Pancreas (tissue), 10 donors: Measurements from ENCODE around the gene ARHGAP26. TPM values are rescaled to one million over a fixed set of nuclear protein-coding genes. Genes with fewer than 3 reads are reported as not detected.

Experiments
- ATAC-seq, 4 donors: fragments of 200-7000 bp; cut with Tn5 transposase; one replicate each; pipeline versions ENCODE4 v1.8.0 to v1.9.1; 2020; ENCODE audit warnings: mild to moderate bottlenecking in 4 of 4, moderate library complexity in 4 of 4
- DNase-seq, 6 donors: peaks; one replicate each; pipeline ENCODE4 v3.0.0-alpha.2; 2020
- FAIRE-seq: peaks from 2 replicates; lab custom pipeline; 2012; peaks lifted over from hg19 to GRCh38; lab: Jason Lieb, UNC
- H3K27ac ChIP-seq, 4 donors: fragments of 200-600 bp; sonication (generic); 1 replicate in 3 of 4; 2 replicates in 1 of 4; pipeline versions ENCODE4 v1.5.0 to v1.8.0; 2020
- H3K27me3 ChIP-seq, 4 donors: fragments of 200-600 bp; one replicate each; pipeline ENCODE4 v1.8.0; 2021
- H3K36me3 ChIP-seq, 3 donors: fragments of 200-600 bp; sonication (generic) in 1 of 3; one replicate each; pipeline versions ENCODE4 v1.5.0 to v1.8.0; 2020 to 2021
- H3K4me1 ChIP-seq, 3 donors: fragments of 200-600 bp; one replicate each; pipeline ENCODE4 v1.8.0; 2021
- H3K4me3 ChIP-seq, 4 donors: fragments of 200-600 bp; sonication (generic) in 2 of 4; one replicate each; pipeline versions ENCODE4 v1.5.0 to v1.8.0; 2020 to 2021
- H3K9me3 ChIP-seq, 4 donors: fragments of 200-600 bp; one replicate each; pipeline ENCODE4 v1.8.0; 2021
- WGBS, 2 donors: extraction: QIAGEN DNeasy Blood & Tissue Kit; methylation state at CpG; one replicate each; pipeline ENCODE4 v1.1.7; 2013; 5-methylcytosine and 5-hydroxymethylcytosine counted together
- intact Hi-C, 3 donors: fragments of 100-400 bp; cut with DNase I; formaldehyde crosslinking; loops; one replicate each; pipeline versions ENCODE4 v1.11.1 to v1.14.2; 2022
- polyA plus RNA-seq, 2 donors: library from polyadenylated mRNA; stranded (reverse); fragments of 200-250 nt; gene quantifications; one replicate each; pipeline ENCODE4 v1.2.3, GENCODE V29; 2013
- total RNA-seq, 6 donors: library from RNA; stranded (reverse); fragmentation: NEBNext Ultra II Directional in 4 of 6; extraction: Animal tissue kit (Norgen Biotek cat#: 25700) in 4 of 6; gene quantifications; one replicate each; pipeline versions ENCODE4 v1.2.1 to v1.2.4, GENCODE V29; 2021 to 2023
- TF ChIP-seq, protein P1 (sequence below), 4 donors: fragments of 200-600 bp; sonication (generic) in 3 of 4; IDR thresholded peaks; one replicate each; pipeline versions ENCODE4 v1.5.0 to v1.8.0; 2021; ENCODE audit warnings: antibody characterized with exemption in 4 of 4
- donor health status: healthy with polysubstance abuse.
- donor health status: DM: no; HTN: no; CAD: no; lungs with moderate emphysema.
- donor health status: DM: no; HTN: no; CAD: no.
- donor health status: control.
- donor health status: control.
- donor health status: Bipolar disorder and iron deficiency.
- donor health status: DM: yes; HTN: yes; CAD: no.
- donor health status: DM: no; HTN: no; CAD: no.
- donor health status: DM: no; HTN: no; CAD: no.
- donor health status: DM: yes; HTN: yes; CAD: no.

The ARHGAP26 gene
- total and polyA plus RNA-seq, 8 donors: 3.0 to 28.1 (median 10.3) TPM

DNA sequence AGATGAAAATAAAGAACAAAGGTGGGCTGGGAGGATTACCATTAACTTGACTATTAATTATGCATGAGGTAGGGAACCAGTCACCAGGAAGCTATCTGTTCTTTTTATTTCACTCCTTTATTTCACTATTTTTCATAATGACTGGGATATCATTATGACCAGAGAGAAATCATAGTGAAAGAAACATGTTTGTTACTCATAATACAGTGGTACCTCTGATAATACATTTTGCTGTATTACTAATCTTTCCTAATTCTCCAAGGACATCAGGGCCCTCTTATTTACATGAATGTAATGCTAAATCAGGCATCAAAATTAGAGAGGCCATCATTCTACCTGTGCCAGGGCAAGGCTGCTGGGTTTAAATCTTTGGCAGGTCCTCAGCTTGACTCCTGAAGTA lies 379.6 kb downstream of the ARHGAP26 start:
- H3K36me3 ChIP-seq: no peaks in the 10 kb centered on the region
- no peak overlapping the region for H3K4me3 ChIP-seq
- ATAC-seq (no peak), FAIRE-seq (no peak), DNase-seq (no peak)
- peaks cover 0 to 6% (median 0%) of the 10 kb centered on the region in 3 donors for H3K4me1 ChIP-seq
- H3K27me3 ChIP-seq: no peaks in the 10 kb centered on the region
- H3K9me3 ChIP-seq: no peaks in the 10 kb centered on the region
- intact Hi-C loops: no loop called here
- TF ChIP-seq, protein P1, sequence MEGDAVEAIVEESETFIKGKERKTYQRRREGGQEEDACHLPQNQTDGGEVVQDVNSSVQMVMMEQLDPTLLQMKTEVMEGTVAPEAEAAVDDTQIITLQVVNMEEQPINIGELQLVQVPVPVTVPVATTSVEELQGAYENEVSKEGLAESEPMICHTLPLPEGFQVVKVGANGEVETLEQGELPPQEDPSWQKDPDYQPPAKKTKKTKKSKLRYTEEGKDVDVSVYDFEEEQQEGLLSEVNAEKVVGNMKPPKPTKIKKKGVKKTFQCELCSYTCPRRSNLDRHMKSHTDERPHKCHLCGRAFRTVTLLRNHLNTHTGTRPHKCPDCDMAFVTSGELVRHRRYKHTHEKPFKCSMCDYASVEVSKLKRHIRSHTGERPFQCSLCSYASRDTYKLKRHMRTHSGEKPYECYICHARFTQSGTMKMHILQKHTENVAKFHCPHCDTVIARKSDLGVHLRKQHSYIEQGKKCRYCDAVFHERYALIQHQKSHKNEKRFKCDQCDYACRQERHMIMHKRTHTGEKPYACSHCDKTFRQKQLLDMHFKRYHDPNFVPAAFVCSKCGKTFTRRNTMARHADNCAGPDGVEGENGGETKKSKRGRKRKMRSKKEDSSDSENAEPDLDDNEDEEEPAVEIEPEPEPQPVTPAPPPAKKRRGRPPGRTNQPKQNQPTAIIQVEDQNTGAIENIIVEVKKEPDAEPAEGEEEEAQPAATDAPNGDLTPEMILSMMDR (IDR thresholded peaks at IDR 0.05): no peak
- H3K27ac ChIP-seq: no peak overlapping the region

DNA sequence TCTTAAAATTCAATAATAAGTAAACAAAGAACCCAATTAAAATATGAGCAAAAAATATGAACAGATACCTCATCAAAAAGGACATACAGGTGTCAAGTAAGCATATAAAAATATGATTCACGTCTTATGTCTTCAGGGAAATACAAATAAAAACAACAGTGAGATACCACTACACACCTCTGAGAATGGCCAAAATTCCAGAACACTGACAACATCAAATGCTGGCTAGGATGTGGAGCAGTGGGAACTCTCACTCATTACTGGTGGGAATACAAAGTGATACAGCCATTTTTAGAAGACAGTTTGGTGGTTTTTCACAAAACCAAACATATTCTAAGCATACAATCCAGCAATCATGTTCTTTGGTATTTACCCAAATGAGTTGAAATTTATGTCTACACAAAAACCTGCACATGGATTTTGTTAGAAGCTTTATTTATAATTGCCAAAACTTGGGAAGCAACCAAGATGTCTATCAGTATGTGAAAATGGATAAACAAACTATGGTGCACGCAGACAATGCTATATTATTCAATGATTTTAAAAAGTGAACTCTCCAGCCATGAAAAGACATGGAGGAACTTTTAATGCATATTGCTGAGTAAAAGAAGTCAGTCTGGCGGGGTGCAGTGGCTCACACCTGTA lies 381.0 kb downstream of the ARHGAP26 start:
- H3K4me1 ChIP-seq: peaks cover 0 to 6% (median 0%) of the 10 kb centered on the region in 3 donors
- no peaks in the 10 kb centered on the region for H3K9me3 ChIP-seq
- no peaks in the 10 kb centered on the region for H3K27me3 ChIP-seq
- DNase-seq: no peak
- H3K36me3 ChIP-seq: no peaks in the 10 kb centered on the region
- 95 to 96% methylated on average over 3 of the region's 3 CpGs for WGBS, 2 donors
- H3K27ac ChIP-seq: no peak overlapping the region
- no peak for FAIRE-seq
- TF ChIP-seq, protein P1 (IDR thresholded peaks at IDR 0.05): no peak
- intact Hi-C loops: no loop called here
- ATAC-seq: no peak
- no peak overlapping the region for H3K4me3 ChIP-seq

DNA sequence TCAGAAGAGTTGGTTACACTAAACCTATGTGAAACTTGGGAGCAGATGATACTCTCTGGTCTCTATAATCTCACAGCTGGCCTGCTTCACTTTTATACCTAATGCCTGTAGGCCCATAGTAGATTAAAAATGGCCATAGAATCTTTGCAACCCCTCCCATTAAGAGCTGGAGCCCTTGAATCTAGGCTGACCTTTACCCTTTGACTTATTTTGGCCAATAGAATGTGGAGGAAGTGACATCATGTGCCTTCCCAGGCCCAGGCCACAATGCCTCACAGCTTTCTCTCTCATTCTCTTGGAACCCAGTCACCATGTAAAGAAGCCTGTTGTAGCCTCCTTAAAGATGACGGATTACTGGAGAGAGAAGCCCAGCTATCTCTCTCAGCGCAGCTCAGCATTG lies 382.3 kb downstream of the ARHGAP26 start:
- H3K36me3 ChIP-seq: no peaks in the 10 kb centered on the region
- peaks cover 0 to 6% (median 0%) of the 10 kb centered on the region in 3 donors for H3K4me1 ChIP-seq
- H3K9me3 ChIP-seq: no peaks in the 10 kb centered on the region
- TF ChIP-seq, protein P1 (IDR thresholded peaks at IDR 0.05): no peak
- intact Hi-C loops: no loop called here
- no peak overlapping the region for H3K4me3 ChIP-seq
- no peak for FAIRE-seq
- no peak overlapping the region for H3K27ac ChIP-seq
- WGBS, 2 donors: 97% methylated on average over 2 of the region's 2 CpGs
- ATAC-seq: no peak
- no peak for DNase-seq
- no peaks in the 10 kb centered on the region for H3K27me3 ChIP-seq

DNA sequence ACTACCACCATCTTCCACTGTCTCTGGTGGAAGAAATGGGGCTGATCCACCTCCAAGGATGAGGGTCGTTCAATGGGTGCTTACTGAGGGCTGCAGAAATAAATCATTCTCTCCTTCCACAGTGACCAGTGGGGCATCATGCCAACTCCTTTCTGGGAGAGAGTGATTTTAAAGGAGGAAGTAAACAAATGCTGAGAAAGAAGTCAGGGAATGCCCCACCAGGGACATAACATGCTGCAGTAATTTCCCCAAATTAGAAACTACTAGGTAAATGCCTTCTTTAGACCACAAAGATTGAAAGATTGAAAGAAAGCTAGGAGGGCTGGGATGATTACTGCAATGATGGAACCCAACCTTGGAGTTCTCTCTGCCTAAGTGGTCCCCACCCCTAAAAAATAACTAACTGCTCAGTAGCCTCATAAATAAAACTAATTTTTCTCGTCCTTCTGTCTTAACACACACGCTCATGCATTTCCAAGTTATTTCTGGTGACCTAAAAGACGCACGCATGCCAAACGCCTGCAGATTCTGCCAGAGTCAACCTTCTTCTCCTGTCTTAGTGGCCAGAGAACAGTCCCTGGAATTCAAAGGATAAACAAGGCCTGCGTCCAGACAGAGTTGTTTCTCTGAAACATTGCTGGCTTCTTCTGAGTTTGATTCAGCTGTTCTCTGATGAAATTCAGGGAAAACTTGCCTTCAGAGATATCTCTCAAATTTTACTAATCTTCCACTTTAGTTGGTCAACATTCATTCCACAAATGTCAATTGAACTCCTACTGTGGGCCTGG lies 383.3 kb downstream of the ARHGAP26 start:
- WGBS, 2 donors: 79 to 85% methylated on average over 7 of the region's 7 CpGs
- TF ChIP-seq, protein P1 (IDR thresholded peaks at IDR 0.05): no peak
- peaks cover 0 to 6% (median 0%) of the 10 kb centered on the region in 3 donors for H3K4me1 ChIP-seq
- ATAC-seq (peak in 3 of 4 donors; percentile 51 to 64 (median 54)), FAIRE-seq (no peak), DNase-seq (no peak)
- no peaks in the 10 kb centered on the region for H3K27me3 ChIP-seq
- H3K27ac ChIP-seq: no peak overlapping the region
- no peak overlapping the region for H3K4me3 ChIP-seq
- H3K36me3 ChIP-seq: no peaks in the 10 kb centered on the region
- no peaks in the 10 kb centered on the region for H3K9me3 ChIP-seq
- intact Hi-C loops: no loop called here
